Endothelial cell of umbilical vein (primary cell): ENCODE data around the gene MTA2. TPM values are rescaled to one million over a fixed set of nuclear protein-coding genes. Genes with fewer than 3 reads are reported as not detected.

Source experiments
- BruUV-seq: library from RNA; stranded (reverse); fragments of 400-500 nt; replicated peaks from 2 replicates; lab custom pipeline; 2021; lab: Mats Ljungman, UMichigan
- CTCF ChIA-PET: fragments of 300-600, 350-600 bp; sonication (Branson Sonifier 250); formaldehyde crosslinking; loops from one replicate; lab custom pipeline; 2021; ENCODE audit warnings: antibody characterized with exemption, inconsistent platforms; lab: Charles Lee
- POLR2A ChIA-PET: fragments of 300-600, 350-600 bp; sonication (Branson Sonifier 250); formaldehyde crosslinking; loops from one replicate; lab custom pipeline; 2021; ENCODE audit warnings: antibody characterized with exemption, inconsistent platforms; lab: Charles Lee
- DNase-seq: peaks from one replicate; pipeline ENCODE4 v3.0.0-alpha.2; 2011; ENCODE audit warnings: low read depth, low spot score
- FAIRE-seq: peaks from 2 replicates; lab custom pipeline; 2011; peaks lifted over from hg19 to GRCh38; lab: Jason Lieb, UNC
- H2AFZ ChIP-seq: 2 replicates; pipeline ENCODE4 v1.6.0; 2012; ENCODE audit warnings: low read depth, low read length, control low read depth, inconsistent platforms
- H3K27ac ChIP-seq: 2 replicates; pipeline ENCODE4 v1.5.1; 2011; ENCODE audit warnings: low read depth, mild to moderate bottlenecking, control low read depth, low read length, moderate library complexity; ENCODE audit not compliant: insufficient read depth
- H3K27me3 ChIP-seq, 2 experiments: 2 replicates each; pipeline versions ENCODE4 v1.6.0 to v1.6.1; 2011; ENCODE audit warnings: low read length in 2 of 2, mixed read lengths in 1 of 2; ENCODE audit not compliant: control insufficient read depth in 2 of 2, insufficient read depth in 2 of 2
- H3K36me3 ChIP-seq, 2 experiments: 2 replicates in 1 of 2; 3 replicates in 1 of 2; pipeline ENCODE4 v1.5.1; 2011; ENCODE audit warnings: low read length in 2 of 2, mild to moderate bottlenecking in 1 of 2, moderate library complexity in 1 of 2; ENCODE audit not compliant: control insufficient read depth in 2 of 2, insufficient read depth in 2 of 2; ENCODE audit errors: extremely low read depth in 1 of 2
- H3K4me1 ChIP-seq: 3 replicates; pipeline ENCODE4 v1.5.1; 2011; ENCODE audit warnings: mild to moderate bottlenecking, low read length; ENCODE audit not compliant: control insufficient read depth, insufficient read depth; ENCODE audit errors: extremely low read depth
- H3K4me2 ChIP-seq: 2 replicates; pipeline ENCODE4 v1.6.1; 2011; ENCODE audit warnings: low read length, control low read depth, mixed read lengths; ENCODE audit not compliant: insufficient read depth
- H3K4me3 ChIP-seq, 3 experiments: fragments of 200-600 bp in 1 of 3; sonication (generic), shearing (Covaris generic) in 1 of 3; replicated peaks in 1 of 3; 2 replicates each; pipeline ENCODE4 v1.5.1; 2011 to 2016; ENCODE audit warnings: control low read depth in 3 of 3, low read length in 3 of 3, mild to moderate bottlenecking in 2 of 3, inconsistent platforms in 1 of 3, low read depth in 1 of 3, moderate library complexity in 1 of 3; ENCODE audit not compliant: insufficient read depth in 1 of 3
- H3K79me2 ChIP-seq: 2 replicates; pipeline ENCODE4 v1.6.0; 2012; ENCODE audit warnings: low read length, inconsistent platforms; ENCODE audit not compliant: control insufficient read depth, insufficient read depth
- H3K9ac ChIP-seq: replicated peaks from 2 replicates; pipeline ENCODE3; 2011; ENCODE audit warnings: low read length, control low read depth; ENCODE audit not compliant: insufficient read depth; ENCODE audit errors: extremely low read depth
- H3K9me1 ChIP-seq: replicated peaks from 3 replicates; pipeline ENCODE4 v1.6.0; 2011; ENCODE audit warnings: mild to moderate bottlenecking, low read length; ENCODE audit not compliant: control insufficient read depth, insufficient read depth; ENCODE audit errors: extremely low read depth
- H3K9me3 ChIP-seq: replicated peaks from 2 replicates; pipeline ENCODE4 v1.5.1; 2012; ENCODE audit warnings: low read length, inconsistent platforms; ENCODE audit not compliant: control insufficient read depth, insufficient read depth
- H4K20me1 ChIP-seq: replicated peaks from 2 replicates; pipeline ENCODE3; 2011; ENCODE audit warnings: mild to moderate bottlenecking, low read length; ENCODE audit not compliant: control insufficient read depth, insufficient read depth; ENCODE audit errors: extremely low read depth
- CTCF ChIP-seq, 2 donors: IDR thresholded peaks; 1 replicate in 1 of 2; 2 replicates in 1 of 2; pipeline ENCODE4 v1.5.1; 2011; ENCODE audit warnings: low read length in 2 of 2, mild to moderate bottlenecking in 2 of 2, moderate library complexity in 2 of 2, control low read depth in 1 of 2, inconsistent platforms in 1 of 2, low read depth in 1 of 2; ENCODE audit not compliant: insufficient read depth in 1 of 2; ENCODE audit errors: extremely low read depth in 1 of 2
- EZH2 ChIP-seq: IDR thresholded peaks from 2 replicates; pipeline ENCODE4 v1.6.1; 2012; ENCODE audit warnings: borderline replicate concordance, low read depth, mild to moderate bottlenecking, moderate library complexity, low read length, inconsistent platforms; ENCODE audit not compliant: severe bottlenecking
- FOS ChIP-seq: IDR thresholded peaks from 2 replicates; pipeline ENCODE4 v1.6.1; 2011; ENCODE audit warnings: mild to moderate bottlenecking, low read length, moderate library complexity, borderline replicate concordance; ENCODE audit not compliant: insufficient read depth
- GATA2 ChIP-seq: IDR thresholded peaks from 2 replicates; pipeline ENCODE4 v1.7.0; 2011; ENCODE audit warnings: low read depth, mild to moderate bottlenecking, moderate library complexity, mixed read lengths, low read length; ENCODE audit not compliant: insufficient read length, insufficient read depth
- JUN ChIP-seq: IDR thresholded peaks from 2 replicates; pipeline ENCODE4 v1.6.1; 2011; ENCODE audit warnings: borderline replicate concordance, low read depth; ENCODE audit not compliant: insufficient read length, insufficient read depth
- MAX ChIP-seq: IDR thresholded peaks from 2 replicates; pipeline ENCODE4 v1.6.1; 2011; ENCODE audit not compliant: insufficient read depth, insufficient read length
- MYC ChIP-seq: IDR thresholded peaks from one replicate; pipeline ENCODE4 v1.6.1; 2011; ENCODE audit warnings: mild to moderate bottlenecking, low read depth, low read length
- POLR2A ChIP-seq: IDR thresholded peaks from 2 replicates; pipeline ENCODE4 v1.6.1; 2012; ENCODE audit warnings: low read depth, mild to moderate bottlenecking, control low read depth, low read length
- POLR2AphosphoS5 ChIP-seq: IDR thresholded peaks from 2 replicates; pipeline ENCODE4 v1.6.1; 2012; ENCODE audit warnings: low read depth, mild to moderate bottlenecking, control low read depth, low read length, moderate library complexity; ENCODE audit not compliant: insufficient read depth
- dilution Hi-C: fragments of 300-500 bp; cut with MboI; formaldehyde crosslinking; loops from one replicate; pipeline ENCODE4 v1.15.0; 2019; ENCODE audit warnings: low sequenced_read_pairs; ENCODE audit not compliant: extremely low pct_ligation_motif_present
- intact Hi-C: fragments of 100-400 bp; cut with micrococcal nuclease; formaldehyde crosslinking; loops from one replicate; pipeline ENCODE4 v1.10.0; 2022
- polyA plus RNA-seq, 4 experiments: library from polyadenylated mRNA; depleted of rRNA in 3 of 4; stranded (reverse) in 3 of 4; unstranded in 1 of 4; fragments of >200 nt; gene quantifications; 2 replicates each; pipeline versions ENCODE4 v1.2.1 to v1.2.3, GENCODE V29; 2011 to 2012; ENCODE audit warnings: missing spikeins in 1 of 4
- total RNA-seq: library from RNA; stranded (reverse); gene quantifications from 2 replicates; pipeline ENCODE4 v1.2.3, GENCODE V29; 2021

MTA2 gene
- total and polyA plus RNA-seq, 2 donors (not counting 3 experiments of a cell fraction or from before 2014, with no cell fraction given), result 40.4 to 166 TPM

- Histone ChIP-seq H3K36me3 (peaks cover 0 to 13% of the 10 kb centered on the region in 2 experiments), H3K9ac (no peak overlapping the region), H3K79me2 (peaks cover 10% of the 10 kb centered on the region), H3K9me1 (no peaks in the 10 kb centered on the region), H2AFZ (no peak overlapping the region), H4K20me1 (no peaks in the 10 kb centered on the region), H3K9me3 (no peaks in the 10 kb centered on the region), H3K27me3 (no peaks in the 10 kb centered on the region), H3K4me1 (peaks cover 11% of the 10 kb centered on the region), H3K4me2 (no peak overlapping the region), H3K27ac (no peak overlapping the region), H3K4me3 (no peak overlapping the region)
- intact Hi-C loops, result no loop called here
- TF ChIP-seq FOS (no peak), MYC (no peak), JUN (no peak), POLR2A (no peak), MAX (no peak), POLR2AphosphoS5 (no peak), EZH2 (no peak), GATA2 (no peak), CTCF (IDR thresholded peaks at IDR 0.05; ENCODE audit: extremely low read depth in 1 of 2, insufficient read depth in 1 of 2, low read depth in 1 of 2, low read length in 2 of 2) (no peak)
- ChIA-PET POLR2A (no interaction called here), CTCF (interaction anchor here (1.9 kb wide), 1 partner anchor 181 kb away, joined by 4 read pairs; no protein-coding TSS in a partner anchor)
- dilution Hi-C loops, result no loop called here
- BruUV-seq, result no TSS peak
- FAIRE-seq (no peak), DNase-seq (no peak)
These were observed 4.2 kb upstream of the MTA2 start for GRCh38 chr11:62605902-62606301.
